ENCODE measurements around the gene CEMIP.

DNA sequence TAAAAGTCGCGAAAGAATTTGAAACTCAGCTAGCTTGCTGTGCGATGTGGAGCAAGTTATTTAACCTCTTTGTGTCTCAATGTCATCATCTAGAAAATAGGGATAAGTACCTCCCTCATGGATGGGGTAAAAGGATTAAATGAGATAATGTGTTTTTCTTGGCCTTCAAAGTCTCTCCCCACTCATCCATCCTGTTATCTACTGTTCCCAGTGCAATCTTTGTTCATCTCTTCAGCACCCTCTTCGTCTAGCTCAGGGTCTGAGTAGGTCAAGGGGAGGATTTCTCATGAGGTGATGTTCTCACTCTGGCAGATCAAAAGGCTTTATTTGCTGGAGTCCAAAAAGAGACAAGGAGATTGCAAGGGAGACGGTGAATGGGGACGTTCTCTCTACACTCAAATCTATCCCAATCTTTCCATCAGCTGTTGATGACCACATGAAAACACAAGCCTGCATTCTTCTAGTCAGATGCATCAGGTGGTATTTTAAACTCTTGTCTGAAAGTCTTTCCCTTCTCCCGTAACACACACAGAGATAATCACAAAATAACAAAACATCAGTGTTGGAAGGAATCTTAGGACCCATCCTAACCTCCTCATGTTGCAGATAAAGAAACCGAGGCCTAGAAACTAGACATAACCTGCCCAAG is 209.1 kb downstream of the CEMIP start:
- TF ChIP-seq, protein P1, sequence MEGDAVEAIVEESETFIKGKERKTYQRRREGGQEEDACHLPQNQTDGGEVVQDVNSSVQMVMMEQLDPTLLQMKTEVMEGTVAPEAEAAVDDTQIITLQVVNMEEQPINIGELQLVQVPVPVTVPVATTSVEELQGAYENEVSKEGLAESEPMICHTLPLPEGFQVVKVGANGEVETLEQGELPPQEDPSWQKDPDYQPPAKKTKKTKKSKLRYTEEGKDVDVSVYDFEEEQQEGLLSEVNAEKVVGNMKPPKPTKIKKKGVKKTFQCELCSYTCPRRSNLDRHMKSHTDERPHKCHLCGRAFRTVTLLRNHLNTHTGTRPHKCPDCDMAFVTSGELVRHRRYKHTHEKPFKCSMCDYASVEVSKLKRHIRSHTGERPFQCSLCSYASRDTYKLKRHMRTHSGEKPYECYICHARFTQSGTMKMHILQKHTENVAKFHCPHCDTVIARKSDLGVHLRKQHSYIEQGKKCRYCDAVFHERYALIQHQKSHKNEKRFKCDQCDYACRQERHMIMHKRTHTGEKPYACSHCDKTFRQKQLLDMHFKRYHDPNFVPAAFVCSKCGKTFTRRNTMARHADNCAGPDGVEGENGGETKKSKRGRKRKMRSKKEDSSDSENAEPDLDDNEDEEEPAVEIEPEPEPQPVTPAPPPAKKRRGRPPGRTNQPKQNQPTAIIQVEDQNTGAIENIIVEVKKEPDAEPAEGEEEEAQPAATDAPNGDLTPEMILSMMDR (IDR thresholded peaks at IDR 0.05) = no peak
- TF ChIP-seq POLR2A (IDR thresholded peaks at IDR 0.05) = no peak
